Measurements from ENCODE around the gene STUB1.
A peak's percentile ranks its signal among the peaks of the same experiment; 100 is the strongest.

Gene STUB1

GRCh38 chr16:704552-705380 is 24.6 kb downstream of the STUB1 start:
- Mint-ChIP-seq H3K9me3 (no peaks in the 10 kb centered on the region), H3K4me3 (peak overlapping the region in 1 of 3 experiments; percentile 41), H3K36me3 (ENCODE audit: low read depth) (no peaks in the 10 kb centered on the region), H3K4me1 (no peaks in the 10 kb centered on the region), H3K27ac (no peak overlapping the region), H3K27me3 (ENCODE audit: low read depth) (peaks cover 84% of the 10 kb centered on the region)
- no peak for TF ChIP-seq CTCF (IDR thresholded peaks at IDR 0.05; ENCODE audit: unreplicated experiment in 3 of 3)

DNA sequence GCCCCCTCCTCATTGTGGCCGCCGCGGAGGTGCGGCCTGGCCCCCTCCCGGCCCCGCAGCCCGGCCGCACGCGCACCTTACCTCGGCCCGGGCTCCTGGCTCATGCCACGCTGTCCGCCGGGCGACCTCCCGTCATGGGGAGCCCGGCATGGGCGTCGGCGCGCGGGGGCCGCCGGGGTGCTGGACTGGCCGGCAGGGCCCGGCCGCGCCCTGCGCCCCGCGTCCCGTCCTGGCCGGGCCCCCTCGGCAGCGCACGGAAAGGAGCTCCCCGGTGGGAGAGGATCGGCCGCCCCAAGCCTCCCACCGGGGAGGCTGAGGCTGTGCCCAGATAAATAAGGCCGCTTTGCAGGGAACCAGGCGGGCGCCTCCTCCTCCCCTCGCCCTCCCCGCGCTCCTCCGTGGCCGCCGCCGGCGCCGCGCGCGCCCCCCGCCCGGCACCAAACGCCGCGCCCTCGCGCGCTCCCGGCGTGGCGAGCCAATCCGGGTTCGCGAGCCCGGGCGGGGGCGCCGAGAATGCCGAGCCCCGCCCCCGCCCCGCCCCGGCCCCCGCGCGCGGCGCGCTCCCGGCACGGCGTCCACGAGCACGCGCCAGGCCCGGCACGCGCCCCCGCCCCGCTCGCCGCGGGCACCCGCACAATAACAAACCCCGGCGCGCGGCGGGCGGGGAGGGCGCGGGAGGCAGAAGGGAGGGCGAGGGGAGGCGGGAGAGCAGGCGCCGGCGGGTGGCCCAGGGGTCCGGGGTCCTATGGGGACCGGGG is 25.4 kb downstream of the STUB1 start, which contains the start of gene FBXL16:
Gene FBXL16 (minus strand): TSS at position 371 of the 758 bp plus-strand sequence. CDS start 8,396 bp downstream, outside the sequence.
- Mint-ChIP-seq H3K27me3 (ENCODE audit: low read depth) (peaks cover 84% of the 10 kb centered on the region), H3K4me3 (peak within 1 kb of the TSS in 2 of 3 experiments; percentile 35 to 40), H3K27ac (no peak within 1 kb of the TSS), H3K36me3 (ENCODE audit: low read depth) (no peaks in the 10 kb centered on the region), H3K4me1 (no peaks in the 10 kb centered on the region), H3K9me3 (no peaks in the 10 kb centered on the region)
- no peak for TF ChIP-seq CTCF (IDR thresholded peaks at IDR 0.05; ENCODE audit: unreplicated experiment in 3 of 3)

- Mint-ChIP-seq H3K4me1 (no peaks in the 10 kb centered on the region), H3K36me3 (ENCODE audit: low read depth) (no peaks in the 10 kb centered on the region), H3K9me3 (no peaks in the 10 kb centered on the region), H3K27ac (no peak overlapping the region), H3K4me3 (peak overlapping the region in 2 of 3 experiments; percentile 35 to 40), H3K27me3 (ENCODE audit: low read depth) (peaks cover 81% of the 10 kb centered on the region)
- no peak for TF ChIP-seq CTCF (IDR thresholded peaks at IDR 0.05; ENCODE audit: unreplicated experiment in 3 of 3)
These were observed 26.2 kb downstream of the STUB1 start for GRCh38 chr16:706189-707061.

DNA sequence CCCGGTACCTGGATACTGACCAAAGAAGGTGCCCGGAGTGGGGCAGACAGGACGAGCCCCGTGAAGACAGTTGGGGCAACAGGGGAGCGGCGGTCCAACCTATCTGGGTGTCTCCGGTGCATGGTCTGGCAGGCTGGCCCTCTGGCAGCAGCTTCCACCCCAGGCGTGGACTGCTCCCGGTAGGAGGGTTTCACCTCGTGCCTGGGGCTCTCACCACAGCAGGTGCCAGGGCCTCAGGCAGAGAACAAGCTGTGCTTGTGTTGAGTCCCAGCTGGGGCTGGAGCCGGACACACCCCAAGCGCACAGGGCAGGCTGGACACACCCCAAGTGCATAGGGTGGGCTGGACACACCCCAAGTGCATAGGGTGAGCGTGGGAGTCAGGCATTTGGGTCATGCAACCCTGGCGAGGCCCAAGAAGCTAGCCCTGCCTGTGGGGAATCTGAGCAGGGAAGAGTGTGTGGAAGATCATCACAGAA is 26.9 kb downstream of the STUB1 start:
- peak overlapping the region in 1 of 3 experiments; percentile 35 for H3K4me3 Mint-ChIP-seq
- TF ChIP-seq CTCF (IDR thresholded peaks at IDR 0.05; ENCODE audit: unreplicated experiment in 3 of 3): no peak
- no peak overlapping the region for H3K27ac Mint-ChIP-seq
- peaks cover 74% of the 10 kb centered on the region for H3K27me3 Mint-ChIP-seq (ENCODE audit: low read depth)
- no peaks in the 10 kb centered on the region for H3K36me3 Mint-ChIP-seq (ENCODE audit: low read depth)
- H3K4me1 Mint-ChIP-seq: no peaks in the 10 kb centered on the region
- H3K9me3 Mint-ChIP-seq: no peaks in the 10 kb centered on the region

GRCh38 chr16:708019-708418 is 27.8 kb downstream of the STUB1 start:
- no peaks in the 10 kb centered on the region for H3K9me3 Mint-ChIP-seq
- peaks cover 4% of the 10 kb centered on the region for H3K4me1 Mint-ChIP-seq

More at GRCh38 chr16:708019-708418, 27.8 kb downstream of the STUB1 start:
- Mint-ChIP-seq H3K27ac (no peak overlapping the region), H3K4me3 (peak overlapping the region in 2 of 3 experiments; percentile 17 to 42), H3K36me3 (ENCODE audit: low read depth) (no peaks in the 10 kb centered on the region), H3K27me3 (ENCODE audit: low read depth) (peaks cover 70% of the 10 kb centered on the region)
- TF ChIP-seq CTCF (IDR thresholded peaks at IDR 0.05; ENCODE audit: unreplicated experiment in 3 of 3): no peak
